Ovary (tissue), 9 donors: ENCODE results near the gene WNT3. TPM values are rescaled to one million over a fixed set of nuclear protein-coding genes. Genes with fewer than 3 reads are reported as not detected.

Experiments
- DNase-seq, 5 donors: peaks; one replicate each; pipeline ENCODE4 v3.0.0-alpha.2; 2019 to 2020
- H3K27ac ChIP-seq, 2 donors: fragments of 200-600 bp; one replicate each; pipeline versions ENCODE4 v1.5.1 to v1.8.0; 2019 to 2022
- H3K27me3 ChIP-seq: fragments of 200-600 bp; one replicate; pipeline ENCODE4 v1.8.0; 2022
- H3K36me3 ChIP-seq: fragments of 200-600 bp; sonication (generic); one replicate; pipeline ENCODE4 v1.5.1; 2019
- H3K4me1 ChIP-seq: one replicate; pipeline ENCODE4 v1.8.1; 2013; ENCODE audit warnings: mild to moderate bottlenecking, moderate library complexity; ENCODE audit not compliant: insufficient read depth
- H3K4me3 ChIP-seq: fragments of 200-600 bp; sonication (generic); one replicate; pipeline ENCODE4 v1.5.1; 2017
- H3K9me3 ChIP-seq, 2 donors: fragments of 200-600 bp in 1 of 2; sonication (generic) in 1 of 2; one replicate each; pipeline versions ENCODE4 v1.5.1 to v1.8.1; 2013 to 2019; ENCODE audit warnings: mild to moderate bottlenecking in 1 of 2, moderate library complexity in 1 of 2
- CTCF ChIP-seq, 3 donors: fragments of 450-650 bp in 2 of 3; fragments of 200-600 bp in 1 of 3; IDR thresholded peaks; one replicate each; pipeline versions ENCODE4 v1.5.1 to v1.8.0; 2016 to 2022; ENCODE audit warnings: antibody characterized with exemption in 3 of 3, mild to moderate bottlenecking in 1 of 3
- EP300 ChIP-seq: sonication (generic); formaldehyde crosslinking; IDR thresholded peaks from one replicate; pipeline ENCODE4 v1.6.1; 2017; ENCODE audit warnings: antibody characterized with exemption
- POLR2A ChIP-seq: fragments of 450-650 bp; IDR thresholded peaks from one replicate; pipeline ENCODE4 v1.6.1; 2017; ENCODE audit warnings: antibody characterized with exemption, mild to moderate bottlenecking, moderate library complexity
- WGBS, 3 donors: extraction: QIAGEN DNeasy Blood & Tissue Kit in 1 of 3; methylation state at CpG; one replicate each; pipeline versions ENCODE4 v1.1.5 to v1.1.7; 2013 to 2017; 5-methylcytosine and 5-hydroxymethylcytosine counted together
- intact Hi-C, 4 donors: fragments of 100-400 bp; cut with DNase I; formaldehyde crosslinking; loops; one replicate each; pipeline versions ENCODE4 v1.11.0 to v1.15.1; 2022 to 2023
- polyA plus RNA-seq, 2 donors: library from polyadenylated mRNA; stranded (reverse); fragments of 200-250 nt in 1 of 2; fragments of 350-450 nt in 1 of 2; fragmentation: Illumina TruSeq in 1 of 2; extraction: RNeasy Lipid Tissue Mini Kit (QIAGEN cat#74804) in 1 of 2; gene quantifications; one replicate each; pipeline ENCODE4 v1.2.3, GENCODE V29; 2013 to 2014
- total RNA-seq, 7 donors: library from RNA; depleted of rRNA in 2 of 7; stranded (reverse); fragments of >200 nt in 2 of 7; fragmentation: NEBNext Ultra II Directional in 3 of 7; extraction: Animal tissue kit (Norgen Biotek cat#: 25700) in 3 of 7; gene quantifications; one replicate each; pipeline versions ENCODE4 v1.1.0 to v1.2.4, GENCODE V29; 2016 to 2023
- donor health status: DM: no; HTN: no; CAD: no; lungs with moderate emphysema.
- donor health status: DM: no; HTN: no; CAD: no.
- donor health status: Bipolar disorder and iron deficiency.
- donor health status: DM: yes; HTN: yes; CAD: no.
- donor health status: DM: no; HTN: no; CAD: no.
- donor health status: DM: yes; HTN: yes; CAD: no.

WNT3 gene
- total and polyA plus RNA-seq, 9 donors, result 0.23 to 1.7 (median 0.57) TPM; not detected in 1

- no peaks in the 10 kb centered on the region for H3K9me3 ChIP-seq
- intact Hi-C loops, result no loop called here
- no peak for DNase-seq
- 90 to 94% (median 93%) methylated on average over 5 of the region's 5 CpGs for WGBS, 3 donors
- TF ChIP-seq POLR2A, result no peak
- no peak for TF ChIP-seq CTCF (IDR thresholded peaks at IDR 0.05)
- no peak for TF ChIP-seq EP300
- no peak overlapping the region for H3K27ac ChIP-seq
- no peaks in the 10 kb centered on the region for H3K36me3 ChIP-seq
- H3K4me1 ChIP-seq, result no peaks in the 10 kb centered on the region
- H3K27me3 ChIP-seq, result no peaks in the 10 kb centered on the region
- H3K4me3 ChIP-seq, result no peak overlapping the region
Measured at GRCh38 chr17:46780003-46780373, 38.5 kb downstream of the WNT3 start.

GRCh38 chr17:46777943-46778915 lies 40.3 kb downstream of the WNT3 start:
- H3K4me3 ChIP-seq, result no peak overlapping the region
- H3K9me3 ChIP-seq, result no peaks in the 10 kb centered on the region
- WGBS, 3 donors, result 65% methylated on average over 23 of the region's 23 CpGs
- no peak for DNase-seq
- H3K27me3 ChIP-seq, result no peaks in the 10 kb centered on the region
- TF ChIP-seq EP300 (no peak), POLR2A (no peak), CTCF (IDR thresholded peaks at IDR 0.05) (no peak)
- no peaks in the 10 kb centered on the region for H3K36me3 ChIP-seq
- H3K4me1 ChIP-seq, result no peaks in the 10 kb centered on the region
- intact Hi-C loops, result no loop called here
- H3K27ac ChIP-seq, result no peak overlapping the region

GRCh38 chr17:46776298-46777005 lies 42.0 kb downstream of the WNT3 start:
- Histone ChIP-seq H3K4me1 (no peaks in the 10 kb centered on the region), H3K27ac (no peak overlapping the region), H3K9me3 (no peaks in the 10 kb centered on the region), H3K36me3 (no peaks in the 10 kb centered on the region), H3K4me3 (no peak overlapping the region), H3K27me3 (no peaks in the 10 kb centered on the region)
- intact Hi-C loops, result no loop called here
- TF ChIP-seq POLR2A, result no peak
- TF ChIP-seq EP300, result no peak
- no peak for TF ChIP-seq CTCF (IDR thresholded peaks at IDR 0.05)
- no peak for DNase-seq
- 71 to 75% (median 75%) methylated on average over 12 of the region's 12 CpGs for WGBS, 3 donors

- no peak for TF ChIP-seq POLR2A
- no peak for TF ChIP-seq CTCF (IDR thresholded peaks at IDR 0.05)
- no peak for TF ChIP-seq EP300
- peaks cover 8% of the 10 kb centered on the region for H3K4me1 ChIP-seq
- H3K4me3 ChIP-seq, result no peak overlapping the region
- H3K27me3 ChIP-seq, result no peaks in the 10 kb centered on the region
- 89 to 95% (median 93%) methylated on average over 10 of the region's 10 CpGs for WGBS, 3 donors
- no peaks in the 10 kb centered on the region for H3K9me3 ChIP-seq
- intact Hi-C loops, result no loop called here
- no peak overlapping the region for H3K27ac ChIP-seq
- H3K36me3 ChIP-seq, result no peaks in the 10 kb centered on the region
- no peak for DNase-seq
Measured at GRCh38 chr17:46774108-46774737, 44.3 kb downstream of the WNT3 start.
